Heart left ventricle (tissue), 16 donors: ENCODE data around the gene CSMD2. TPM values are rescaled to one million over a fixed set of nuclear protein-coding genes. Genes with fewer than 3 reads are reported as not detected.
"Not testable (repeated sequence)": the region's sequence is repeated elsewhere in the genome, so short reads cannot be mapped to it uniquely, and the experiment has no call there.

Experiments used
- ATAC-seq, 4 donors: fragments of 200-7000 bp; cut with Tn5 transposase; one replicate each; pipeline ENCODE4 v1.9.1; 2020 to 2022; ENCODE audit warnings: moderate library complexity in 4 of 4, mild to moderate bottlenecking in 3 of 4, moderate number of reproducible peaks in 1 of 4
- DNase-seq, 5 donors: peaks; one replicate each; pipeline ENCODE4 v3.0.0-alpha.2; 2020
- H3K27ac ChIP-seq, 12 donors: fragments of 200-600 bp; sonication (generic) in 4 of 12; one replicate each; pipeline versions ENCODE4 v1.5.0 to v1.8.0; 2016 to 2022; ENCODE audit warnings: mild to moderate bottlenecking in 2 of 12
- H3K27me3 ChIP-seq, 9 donors: fragments of 200-600 bp; sonication (generic) in 2 of 9; one replicate each; pipeline versions ENCODE4 v1.5.1 to v1.8.0; 2016 to 2022; ENCODE audit warnings: mild to moderate bottlenecking in 3 of 9
- H3K36me3 ChIP-seq, 9 donors: fragments of 200-600 bp; sonication (generic) in 2 of 9; one replicate each; pipeline versions ENCODE4 v1.5.0 to v1.8.0; 2018 to 2022; ENCODE audit warnings: mild to moderate bottlenecking in 2 of 9
- H3K4me1 ChIP-seq, 12 donors: fragments of 200-600 bp; sonication (generic) in 4 of 12; one replicate each; pipeline versions ENCODE4 v1.5.0 to v1.8.0; 2016 to 2022; ENCODE audit warnings: mild to moderate bottlenecking in 3 of 12
- H3K4me3 ChIP-seq, 12 donors: fragments of 200-600 bp; sonication (generic) in 4 of 12; one replicate each; pipeline versions ENCODE4 v1.5.0 to v1.8.0; 2017 to 2022; ENCODE audit warnings: mild to moderate bottlenecking in 9 of 12, moderate library complexity in 4 of 12
- H3K9me3 ChIP-seq, 12 donors: fragments of 200-600 bp; sonication (generic) in 4 of 12; one replicate each; pipeline versions ENCODE4 v1.5.0 to v1.8.0; 2016 to 2022; ENCODE audit warnings: mild to moderate bottlenecking in 1 of 12
- CTCF ChIP-seq, 12 donors: fragments of 200-600 bp; sonication (generic) in 4 of 12; IDR thresholded peaks; one replicate each; pipeline versions ENCODE4 v1.5.0 to v1.8.0; 2018 to 2022; ENCODE audit warnings: antibody characterized with exemption in 12 of 12, mild to moderate bottlenecking in 5 of 12
- POLR2A ChIP-seq, 2 donors: fragments of 450-650 bp; IDR thresholded peaks; one replicate each; pipeline ENCODE4 v1.6.1; 2017; ENCODE audit warnings: antibody characterized with exemption in 2 of 2, mild to moderate bottlenecking in 2 of 2, moderate library complexity in 2 of 2
- WGBS, 4 donors: extraction: QIAGEN DNeasy Blood & Tissue Kit in 2 of 4; methylation state at CpG; one replicate each; pipeline versions ENCODE4 v1.1.5 to v1.1.7; 2013 to 2018; 5-methylcytosine and 5-hydroxymethylcytosine counted together
- intact Hi-C, 10 donors: fragments of 100-400 bp; cut with DNase I; formaldehyde crosslinking; loops; one replicate each; pipeline versions ENCODE4 v1.11.1 to v1.14.2; 2022
- polyA plus RNA-seq, 2 donors: library from polyadenylated mRNA; stranded (reverse); fragments of 200-250 nt; gene quantifications; one replicate each; pipeline ENCODE4 v1.2.3, GENCODE V29; 2013
- total RNA-seq, 9 donors: library from RNA; depleted of rRNA in 2 of 9; stranded (reverse); fragments of >200 nt in 2 of 9; fragmentation: NEBNext Ultra II Directional in 3 of 9; extraction: Animal tissue kit (Norgen Biotek cat#: 25700) in 3 of 9; gene quantifications; one replicate each; pipeline versions ENCODE4 v1.1.0 to v1.2.4, GENCODE V29; 2016 to 2023
- donor health status: ischemic (EF 13 %, LVEDD 7.1; RV severe dilation, severe dysfunction).
- donor health status: healthy with polysubstance abuse.
- donor health status: DM: no; HTN: yes; CAD: no.
- donor health status: DM: no; HTN: no; CAD: no.
- donor health status: ischemic (EF 25% LVEDD 6.9; RV normal size, moderate dysfunction).
- donor health status: ischemic (EF 25% LVEDD 5.7; RV mildly dilated, moderate dysfunction).
- donor health status: healthy.
- donor health status: DM: yes; HTN: yes; CAD: no.
- donor health status: ischemic (EF 35%, LVEDD 5.7; RV mildly dilated, moderate dysfunction).
- donor health status: nonischemic (EF 11% LVEDD 7.7; RV severe dilation, severe dysfunction).
- donor health status: DM: yes; HTN: yes; CAD: no.
- donor health status: PGD.
- donor health status: ischemic (EF 29% LVEDD 5.4; RV normal size, mild dysfunction).
- donor health status: nonischemic (EF 23%, LVEDD 6.1; RV moderate dilation, normal function).

The CSMD2 gene
- total and polyA plus RNA-seq, 11 donors = 0.02 to 0.79 (median 0.22) TPM

- no peak for ATAC-seq
Measured at GRCh38 chr1:34018285-34018684, 146.7 kb downstream of the CSMD2 start.

GRCh38 chr1:34016281-34016680 lies 148.7 kb downstream of the CSMD2 start:
- not testable (repeated sequence) for H3K4me3 ChIP-seq, H3K9me3 ChIP-seq, DNase-seq, ATAC-seq, H3K36me3 ChIP-seq, H3K27me3 ChIP-seq, H3K4me1 ChIP-seq, H3K27ac ChIP-seq
- 87 to 93% (median 90%) methylated on average over 3 of the region's 3 CpGs for WGBS, 4 donors
- intact Hi-C loops = loop anchor here in 4 of 10 donors (10.0 kb wide), 2 partner anchors 141 to 281 kb away; no protein-coding TSS in a partner anchor

More at GRCh38 chr1:34018285-34018684, 146.7 kb downstream of the CSMD2 start:
- 52 to 72% (median 63%) methylated on average over 2 of the region's 2 CpGs for WGBS, 4 donors
- Histone ChIP-seq H3K9me3 (no peaks in the 10 kb centered on the region), H3K27me3 (no peaks in the 10 kb centered on the region), H3K27ac (no peak overlapping the region), H3K4me1 (peaks cover 0 to 8% (median 0%) of the 10 kb centered on the region in 12 donors), H3K4me3 (no peak overlapping the region), H3K36me3 (no peaks in the 10 kb centered on the region)
- no peak for DNase-seq
- intact Hi-C loops = loop anchor here in 4 of 10 donors (10.0 kb wide), 2 partner anchors 143 to 283 kb away; no protein-coding TSS in a partner anchor
- TF ChIP-seq CTCF (IDR thresholded peaks at IDR 0.05) (no peak), POLR2A (IDR thresholded peaks at IDR 0.05) (no peak)

- ATAC-seq (peak; percentile 63 to 85 (median 78)), DNase-seq (peak; percentile 20 to 74 (median 40))
- Histone ChIP-seq H3K27me3 (no peaks in the 10 kb centered on the region), H3K4me1 (peaks cover 0 to 8% (median 0%) of the 10 kb centered on the region in 12 donors), H3K4me3 (no peak overlapping the region), H3K27ac (no peak overlapping the region), H3K9me3 (no peaks in the 10 kb centered on the region), H3K36me3 (no peaks in the 10 kb centered on the region)
- intact Hi-C loops = loop anchor here in 4 of 10 donors (10.0 kb wide), 2 partner anchors 139 to 279 kb away; no protein-coding TSS in a partner anchor
- 31 to 38% (median 34%) methylated on average over 11 of the region's 11 CpGs for WGBS, 4 donors
- TF ChIP-seq POLR2A (IDR thresholded peaks at IDR 0.05) (no peak), CTCF (IDR thresholded peaks at IDR 0.05) (peak; percentile 34 to 66 (median 47))
Measured at GRCh38 chr1:34013958-34014737, 150.9 kb downstream of the CSMD2 start.

- Histone ChIP-seq H3K27me3 (no peaks in the 10 kb centered on the region), H3K27ac (no peak overlapping the region), H3K4me3 (no peak overlapping the region), H3K36me3 (no peaks in the 10 kb centered on the region), H3K9me3 (no peaks in the 10 kb centered on the region), H3K4me1 (peaks cover 0 to 8% (median 0%) of the 10 kb centered on the region in 12 donors)
- TF ChIP-seq CTCF (IDR thresholded peaks at IDR 0.05) = no peak
- no peak for TF ChIP-seq POLR2A (IDR thresholded peaks at IDR 0.05)
- intact Hi-C loops = loop anchor here in 4 of 10 donors (10.0 kb wide), 2 partner anchors 138 to 278 kb away; no protein-coding TSS in a partner anchor
- ATAC-seq (no peak), DNase-seq (no peak)
- WGBS, 4 donors = 59 to 79% (median 73%) methylated on average over 10 of the region's 10 CpGs
Measured at GRCh38 chr1:34013136-34013535, 151.9 kb downstream of the CSMD2 start.
